Endothelial cell of umbilical vein (primary cell): ENCODE data around the gene CSNK1G1. TPM values are rescaled to one million over a fixed set of nuclear protein-coding genes. Genes with fewer than 3 reads are reported as not detected.

Experiments used
- BruUV-seq: library from RNA; stranded (reverse); fragments of 400-500 nt; replicated peaks from 2 replicates; lab custom pipeline; 2021; lab: Mats Ljungman, UMichigan
- CTCF ChIA-PET: fragments of 300-600, 350-600 bp; sonication (Branson Sonifier 250); formaldehyde crosslinking; loops from one replicate; lab custom pipeline; 2021; ENCODE audit warnings: antibody characterized with exemption, inconsistent platforms; lab: Charles Lee
- POLR2A ChIA-PET: fragments of 300-600, 350-600 bp; sonication (Branson Sonifier 250); formaldehyde crosslinking; loops from one replicate; lab custom pipeline; 2021; ENCODE audit warnings: antibody characterized with exemption, inconsistent platforms; lab: Charles Lee
- DNase-seq: peaks from one replicate; pipeline ENCODE4 v3.0.0-alpha.2; 2011; ENCODE audit warnings: low read depth, low spot score
- FAIRE-seq: peaks from 2 replicates; lab custom pipeline; 2011; peaks lifted over from hg19 to GRCh38; lab: Jason Lieb, UNC
- H2AFZ ChIP-seq: 2 replicates; pipeline ENCODE4 v1.6.0; 2012; ENCODE audit warnings: low read depth, low read length, control low read depth, inconsistent platforms
- H3K27ac ChIP-seq: 2 replicates; pipeline ENCODE4 v1.5.1; 2011; ENCODE audit warnings: low read depth, mild to moderate bottlenecking, control low read depth, low read length, moderate library complexity; ENCODE audit not compliant: insufficient read depth
- H3K27me3 ChIP-seq, 2 experiments: 2 replicates each; pipeline versions ENCODE4 v1.6.0 to v1.6.1; 2011; ENCODE audit warnings: low read length in 2 of 2, mixed read lengths in 1 of 2; ENCODE audit not compliant: control insufficient read depth in 2 of 2, insufficient read depth in 2 of 2
- H3K36me3 ChIP-seq, 2 experiments: 2 replicates in 1 of 2; 3 replicates in 1 of 2; pipeline ENCODE4 v1.5.1; 2011; ENCODE audit warnings: low read length in 2 of 2, mild to moderate bottlenecking in 1 of 2, moderate library complexity in 1 of 2; ENCODE audit not compliant: control insufficient read depth in 2 of 2, insufficient read depth in 2 of 2; ENCODE audit errors: extremely low read depth in 1 of 2
- H3K4me1 ChIP-seq: 3 replicates; pipeline ENCODE4 v1.5.1; 2011; ENCODE audit warnings: mild to moderate bottlenecking, low read length; ENCODE audit not compliant: control insufficient read depth, insufficient read depth; ENCODE audit errors: extremely low read depth
- H3K4me2 ChIP-seq: 2 replicates; pipeline ENCODE4 v1.6.1; 2011; ENCODE audit warnings: low read length, control low read depth, mixed read lengths; ENCODE audit not compliant: insufficient read depth
- H3K4me3 ChIP-seq, 3 experiments: fragments of 200-600 bp in 1 of 3; sonication (generic), shearing (Covaris generic) in 1 of 3; replicated peaks in 1 of 3; 2 replicates each; pipeline ENCODE4 v1.5.1; 2011 to 2016; ENCODE audit warnings: control low read depth in 3 of 3, low read length in 3 of 3, mild to moderate bottlenecking in 2 of 3, inconsistent platforms in 1 of 3, low read depth in 1 of 3, moderate library complexity in 1 of 3; ENCODE audit not compliant: insufficient read depth in 1 of 3
- H3K79me2 ChIP-seq: 2 replicates; pipeline ENCODE4 v1.6.0; 2012; ENCODE audit warnings: low read length, inconsistent platforms; ENCODE audit not compliant: control insufficient read depth, insufficient read depth
- H3K9ac ChIP-seq: replicated peaks from 2 replicates; pipeline ENCODE3; 2011; ENCODE audit warnings: low read length, control low read depth; ENCODE audit not compliant: insufficient read depth; ENCODE audit errors: extremely low read depth
- H3K9me1 ChIP-seq: replicated peaks from 3 replicates; pipeline ENCODE4 v1.6.0; 2011; ENCODE audit warnings: mild to moderate bottlenecking, low read length; ENCODE audit not compliant: control insufficient read depth, insufficient read depth; ENCODE audit errors: extremely low read depth
- H3K9me3 ChIP-seq: replicated peaks from 2 replicates; pipeline ENCODE4 v1.5.1; 2012; ENCODE audit warnings: low read length, inconsistent platforms; ENCODE audit not compliant: control insufficient read depth, insufficient read depth
- H4K20me1 ChIP-seq: replicated peaks from 2 replicates; pipeline ENCODE3; 2011; ENCODE audit warnings: mild to moderate bottlenecking, low read length; ENCODE audit not compliant: control insufficient read depth, insufficient read depth; ENCODE audit errors: extremely low read depth
- CTCF ChIP-seq, 2 donors: IDR thresholded peaks; 1 replicate in 1 of 2; 2 replicates in 1 of 2; pipeline ENCODE4 v1.5.1; 2011; ENCODE audit warnings: low read length in 2 of 2, mild to moderate bottlenecking in 2 of 2, moderate library complexity in 2 of 2, control low read depth in 1 of 2, inconsistent platforms in 1 of 2, low read depth in 1 of 2; ENCODE audit not compliant: insufficient read depth in 1 of 2; ENCODE audit errors: extremely low read depth in 1 of 2
- EZH2 ChIP-seq: IDR thresholded peaks from 2 replicates; pipeline ENCODE4 v1.6.1; 2012; ENCODE audit warnings: borderline replicate concordance, low read depth, mild to moderate bottlenecking, moderate library complexity, low read length, inconsistent platforms; ENCODE audit not compliant: severe bottlenecking
- FOS ChIP-seq: IDR thresholded peaks from 2 replicates; pipeline ENCODE4 v1.6.1; 2011; ENCODE audit warnings: mild to moderate bottlenecking, low read length, moderate library complexity, borderline replicate concordance; ENCODE audit not compliant: insufficient read depth
- GATA2 ChIP-seq: IDR thresholded peaks from 2 replicates; pipeline ENCODE4 v1.7.0; 2011; ENCODE audit warnings: low read depth, mild to moderate bottlenecking, moderate library complexity, mixed read lengths, low read length; ENCODE audit not compliant: insufficient read length, insufficient read depth
- JUN ChIP-seq: IDR thresholded peaks from 2 replicates; pipeline ENCODE4 v1.6.1; 2011; ENCODE audit warnings: borderline replicate concordance, low read depth; ENCODE audit not compliant: insufficient read length, insufficient read depth
- MYC ChIP-seq: IDR thresholded peaks from one replicate; pipeline ENCODE4 v1.6.1; 2011; ENCODE audit warnings: mild to moderate bottlenecking, low read depth, low read length
- POLR2A ChIP-seq: IDR thresholded peaks from 2 replicates; pipeline ENCODE4 v1.6.1; 2012; ENCODE audit warnings: low read depth, mild to moderate bottlenecking, control low read depth, low read length
- POLR2AphosphoS5 ChIP-seq: IDR thresholded peaks from 2 replicates; pipeline ENCODE4 v1.6.1; 2012; ENCODE audit warnings: low read depth, mild to moderate bottlenecking, control low read depth, low read length, moderate library complexity; ENCODE audit not compliant: insufficient read depth
- dilution Hi-C: fragments of 300-500 bp; cut with MboI; formaldehyde crosslinking; loops from one replicate; pipeline ENCODE4 v1.15.0; 2019; ENCODE audit warnings: low sequenced_read_pairs; ENCODE audit not compliant: extremely low pct_ligation_motif_present
- intact Hi-C: fragments of 100-400 bp; cut with micrococcal nuclease; formaldehyde crosslinking; loops from one replicate; pipeline ENCODE4 v1.10.0; 2022
- polyA plus RNA-seq, 4 experiments: library from polyadenylated mRNA; depleted of rRNA in 3 of 4; stranded (reverse) in 3 of 4; unstranded in 1 of 4; fragments of >200 nt; gene quantifications; 2 replicates each; pipeline versions ENCODE4 v1.2.1 to v1.2.3, GENCODE V29; 2011 to 2012; ENCODE audit warnings: missing spikeins in 1 of 4
- total RNA-seq: library from RNA; stranded (reverse); gene quantifications from 2 replicates; pipeline ENCODE4 v1.2.3, GENCODE V29; 2021
- TF ChIP-seq, protein P1 (sequence below): IDR thresholded peaks from 2 replicates; pipeline ENCODE4 v1.6.1; 2011; ENCODE audit not compliant: insufficient read depth, insufficient read length

CSNK1G1 gene
- total and polyA plus RNA-seq, 2 donors (not counting 3 experiments of a cell fraction or from before 2014, with no cell fraction given): 9.0 to 31.7 TPM

DNA sequence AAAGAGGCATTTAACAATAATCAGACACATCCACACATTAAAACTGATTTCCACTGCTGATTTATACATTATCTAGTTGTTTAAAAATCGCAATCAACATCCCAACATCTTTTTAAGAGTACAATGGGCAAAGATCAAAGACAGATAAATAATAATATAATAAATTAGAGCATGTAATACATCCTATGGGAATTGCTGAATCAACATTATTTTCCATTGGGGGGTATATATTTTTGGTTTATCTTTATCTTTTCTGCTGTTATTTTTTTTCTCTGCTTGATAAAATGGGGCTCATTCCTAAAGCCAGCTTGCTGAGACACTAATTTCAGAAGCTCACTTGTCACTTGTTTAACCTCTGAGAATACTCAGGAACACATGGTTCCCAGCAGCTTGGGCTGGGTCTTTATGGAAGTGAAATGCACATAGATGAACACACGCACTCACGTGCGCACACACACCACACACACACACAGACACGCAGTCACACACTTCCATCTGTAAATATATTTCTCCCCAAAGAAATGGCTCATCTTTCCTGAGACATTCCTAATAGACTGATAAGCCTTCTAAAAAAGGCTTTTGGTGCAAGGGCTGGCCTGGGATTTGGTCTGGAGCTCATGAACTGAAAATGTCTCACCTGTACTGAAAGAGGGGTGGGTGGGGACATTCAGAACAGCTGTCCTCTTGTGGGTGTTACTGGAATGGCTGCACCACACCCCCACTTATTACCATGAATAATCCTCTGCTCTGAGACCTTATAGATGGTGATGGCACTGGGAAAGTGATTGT, 189.7 kb downstream of the CSNK1G1 start:
- H3K4me1 ChIP-seq: peaks cover 9% of the 10 kb centered on the region
- intact Hi-C loops: no loop called here
- TF ChIP-seq GATA2 (no peak), MYC (no peak), FOS (no peak), POLR2A (no peak), CTCF (IDR thresholded peaks at IDR 0.05; ENCODE audit: extremely low read depth in 1 of 2, insufficient read depth in 1 of 2, low read depth in 1 of 2, low read length in 2 of 2) (no peak), EZH2 (no peak), POLR2AphosphoS5 (no peak), JUN (no peak)
- TF ChIP-seq, protein P1, sequence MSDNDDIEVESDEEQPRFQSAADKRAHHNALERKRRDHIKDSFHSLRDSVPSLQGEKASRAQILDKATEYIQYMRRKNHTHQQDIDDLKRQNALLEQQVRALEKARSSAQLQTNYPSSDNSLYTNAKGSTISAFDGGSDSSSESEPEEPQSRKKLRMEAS: no peak
- H3K79me2 ChIP-seq: peaks cover 13% of the 10 kb centered on the region
- no peak overlapping the region for H3K4me3 ChIP-seq
- ChIA-PET CTCF (interaction anchor here (0.7 kb wide), 1 partner anchor 9 kb away, joined by 3 read pairs; no protein-coding TSS in a partner anchor), POLR2A (no interaction called here)
- FAIRE-seq: no peak
- H3K9me1 ChIP-seq: no peaks in the 10 kb centered on the region
- H3K27me3 ChIP-seq: no peaks in the 10 kb centered on the region
- no peaks in the 10 kb centered on the region for H3K36me3 ChIP-seq
- H3K9ac ChIP-seq: no peak overlapping the region
- no peaks in the 10 kb centered on the region for H4K20me1 ChIP-seq
- BruUV-seq: no TSS peak
- no peak for DNase-seq
- dilution Hi-C loops: no loop called here
- no peak overlapping the region for H3K4me2 ChIP-seq
- H3K27ac ChIP-seq: no peak overlapping the region
- H3K9me3 ChIP-seq: no peaks in the 10 kb centered on the region
- no peak overlapping the region for H2AFZ ChIP-seq
